Measurements from ENCODE around the gene ST3GAL2. TPM values are rescaled to one million over a fixed set of nuclear protein-coding genes. Genes with fewer than 3 reads are reported as not detected.

ST3GAL2 gene
- total RNA-seq, 2 donors from 2014 or later: 56.4 to 57.8 TPM

- no peaks in the 10 kb centered on the region for H3K9me3 ChIP-seq (ENCODE audit: control insufficient read depth, low read length)
- no peaks in the 10 kb centered on the region for H3K27me3 ChIP-seq (ENCODE audit: control insufficient read depth, insufficient read depth, low read length, poor library complexity, severe bottlenecking)
- DNase-seq: no peak
- no peak overlapping the region for H3K27ac ChIP-seq (ENCODE audit: low read depth, low read length)
- no peak for TF ChIP-seq CTCF (conservative IDR thresholded peaks at IDR 0.05)
- no peak overlapping the region for H3K9ac ChIP-seq (ENCODE audit: extremely low read depth, low read length, poor library complexity, severe bottlenecking)
- Mint-ChIP-seq H3K36me3 (ENCODE audit: low read depth) (peaks cover 63% of the 10 kb centered on the region), H3K27me3 (ENCODE audit: insufficient read depth) (no peaks in the 10 kb centered on the region), H3K4me3 (no peak overlapping the region), H3K4me1 (peaks cover 3% of the 10 kb centered on the region), H3K27ac (no peak overlapping the region), H3K9me3 (no peaks in the 10 kb centered on the region)
- WGBS, 2 experiments (ENCODE audit: insufficient coverage in 1 of 2, insufficient read length in 1 of 2): 89 to 95% methylated on average over 8 of the region's 8 CpGs
- H3K4me1 ChIP-seq (ENCODE audit: control insufficient read depth, insufficient read depth, low read length): no peaks in the 10 kb centered on the region
- no peak overlapping the region for H3K4me3 ChIP-seq (ENCODE audit: low read length)
- peaks cover 64% of the 10 kb centered on the region for H3K36me3 ChIP-seq (ENCODE audit: control insufficient read depth, insufficient read depth, low read length)
These were observed 64.7 kb downstream of the ST3GAL2 start for GRCh38 chr16:70374213-70374612.

GRCh38 chr16:70372921-70373728 is 65.8 kb downstream of the ST3GAL2 start:
- TF ChIP-seq CTCF (conservative IDR thresholded peaks at IDR 0.05): no peak
- H3K27ac Mint-ChIP-seq: peak overlapping the region; percentile 33

GRCh38 chr16:70370924-70371323 is 68.0 kb downstream of the ST3GAL2 start:
- Histone ChIP-seq H3K4me3 (ENCODE audit: low read length) (no peak overlapping the region), H3K27ac (ENCODE audit: low read depth, low read length) (no peak overlapping the region), H3K4me1 (ENCODE audit: control insufficient read depth, insufficient read depth, low read length) (no peaks in the 10 kb centered on the region), H3K9ac (ENCODE audit: extremely low read depth, low read length, poor library complexity, severe bottlenecking) (no peak overlapping the region), H3K36me3 (ENCODE audit: control insufficient read depth, insufficient read depth, low read length) (peaks cover 76% of the 10 kb centered on the region), H3K9me3 (ENCODE audit: control insufficient read depth, low read length) (no peaks in the 10 kb centered on the region), H3K27me3 (ENCODE audit: control insufficient read depth, insufficient read depth, low read length, poor library complexity, severe bottlenecking) (no peaks in the 10 kb centered on the region)
- H3K4me3 Mint-ChIP-seq: no peak overlapping the region
- H3K4me1 Mint-ChIP-seq: no peaks in the 10 kb centered on the region
- H3K9me3 Mint-ChIP-seq: no peaks in the 10 kb centered on the region
- no peak for TF ChIP-seq CTCF (conservative IDR thresholded peaks at IDR 0.05)
- 91 to 93% methylated on average over 10 of the region's 10 CpGs for WGBS, 2 experiments (ENCODE audit: insufficient coverage in 1 of 2, insufficient read length in 1 of 2)
- H3K36me3 Mint-ChIP-seq (ENCODE audit: low read depth): peaks cover 76% of the 10 kb centered on the region
- no peak overlapping the region for H3K27ac Mint-ChIP-seq
- no peaks in the 10 kb centered on the region for H3K27me3 Mint-ChIP-seq (ENCODE audit: insufficient read depth)
- DNase-seq: no peak

More at GRCh38 chr16:70372921-70373728, 65.8 kb downstream of the ST3GAL2 start:
- Histone ChIP-seq H3K4me3 (ENCODE audit: low read length) (no peak overlapping the region), H3K4me1 (ENCODE audit: control insufficient read depth, insufficient read depth, low read length) (no peaks in the 10 kb centered on the region), H3K9me3 (ENCODE audit: control insufficient read depth, low read length) (no peaks in the 10 kb centered on the region), H3K27ac (ENCODE audit: low read depth, low read length) (peak overlapping the region; percentile 32), H3K9ac (ENCODE audit: extremely low read depth, low read length, poor library complexity, severe bottlenecking) (no peak overlapping the region), H3K27me3 (ENCODE audit: control insufficient read depth, insufficient read depth, low read length, poor library complexity, severe bottlenecking) (no peaks in the 10 kb centered on the region), H3K36me3 (ENCODE audit: control insufficient read depth, insufficient read depth, low read length) (peaks cover 66% of the 10 kb centered on the region)
- no peak for DNase-seq
- H3K4me3 Mint-ChIP-seq: no peak overlapping the region
- H3K4me1 Mint-ChIP-seq: peaks cover 3% of the 10 kb centered on the region
- WGBS, 2 experiments (ENCODE audit: insufficient coverage in 1 of 2, insufficient read length in 1 of 2): 88 to 97% methylated on average over 10 to 20 of the region's 22 CpGs
- H3K9me3 Mint-ChIP-seq: no peaks in the 10 kb centered on the region
- H3K36me3 Mint-ChIP-seq (ENCODE audit: low read depth): peaks cover 66% of the 10 kb centered on the region
- H3K27me3 Mint-ChIP-seq (ENCODE audit: insufficient read depth): no peaks in the 10 kb centered on the region
